COLO829 (cell line): ENCODE data around the gene FMN1.
"Not testable (repeated sequence)": the region's sequence is repeated elsewhere in the genome, so short reads cannot be mapped to it uniquely, and the experiment has no call there.

Experiments used
- DNase-seq: peaks from one replicate; pipeline ENCODE4 v3.0.0; 2012; ENCODE audit warnings: low spot score

Gene FMN1

DNA sequence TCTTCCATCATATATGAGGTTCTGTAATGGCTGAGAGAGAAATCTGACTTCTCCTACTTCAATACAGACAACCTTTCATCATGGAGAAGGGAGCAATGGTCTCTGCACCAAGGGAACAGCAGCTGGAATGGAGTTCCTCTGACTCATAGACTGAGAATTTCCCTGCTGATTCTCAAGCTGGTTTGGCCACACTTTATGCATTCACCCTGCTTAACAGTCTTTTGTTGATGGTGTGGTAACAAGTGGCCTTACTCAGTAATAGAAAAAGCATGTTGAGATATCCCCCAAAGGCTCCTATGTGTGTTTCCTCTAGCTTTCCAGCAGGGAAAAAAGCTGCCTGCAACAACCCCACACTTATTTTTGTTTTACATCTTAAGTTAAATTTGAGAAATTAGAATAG, 338.6 kb downstream of the FMN1 start:
- DNase-seq, result peak; percentile 67

DNA sequence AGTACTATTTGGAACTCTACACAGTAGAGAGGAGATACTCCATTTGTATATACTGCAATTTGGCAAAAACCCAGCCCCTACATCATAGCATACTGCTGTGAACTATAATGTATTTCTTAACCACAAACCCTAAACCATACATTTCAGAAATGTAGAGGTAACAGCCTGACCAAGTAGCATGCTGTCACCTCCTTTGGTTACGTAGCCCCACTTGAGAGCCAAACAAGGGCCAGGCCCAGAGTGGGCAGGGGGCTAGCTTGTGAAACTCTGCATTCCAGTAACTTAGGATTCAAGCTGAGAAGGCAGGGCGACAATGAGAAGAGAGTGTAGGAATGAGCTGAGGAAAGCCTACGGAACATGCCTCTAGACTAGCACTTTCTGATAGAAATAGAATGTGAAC, 340.9 kb downstream of the FMN1 start:
- no peak for DNase-seq

- DNase-seq, result peak; percentile 46
Observed at GRCh38 chr15:32852771-32853170, 341.7 kb downstream of the FMN1 start.

DNA sequence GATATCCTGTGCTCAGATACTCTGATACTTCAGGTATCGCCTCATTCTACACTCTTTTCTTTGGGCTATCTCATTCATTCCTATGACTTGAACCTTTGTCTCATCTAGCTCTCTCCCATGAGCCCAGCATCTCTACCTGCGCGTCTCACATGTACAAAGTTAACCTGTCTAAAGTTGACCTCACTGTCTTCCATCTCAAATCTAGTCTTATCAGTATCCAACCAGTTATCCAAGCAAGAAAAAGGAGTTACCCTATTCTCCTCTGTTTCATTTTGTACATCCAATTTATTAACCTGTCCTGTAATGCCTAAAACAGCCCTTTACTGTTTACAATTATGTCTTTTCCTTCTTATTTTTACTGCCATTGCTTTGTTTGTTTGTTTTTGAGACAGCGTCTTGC, 342.5 kb downstream of the FMN1 start:
- DNase-seq, result no peak

DNA sequence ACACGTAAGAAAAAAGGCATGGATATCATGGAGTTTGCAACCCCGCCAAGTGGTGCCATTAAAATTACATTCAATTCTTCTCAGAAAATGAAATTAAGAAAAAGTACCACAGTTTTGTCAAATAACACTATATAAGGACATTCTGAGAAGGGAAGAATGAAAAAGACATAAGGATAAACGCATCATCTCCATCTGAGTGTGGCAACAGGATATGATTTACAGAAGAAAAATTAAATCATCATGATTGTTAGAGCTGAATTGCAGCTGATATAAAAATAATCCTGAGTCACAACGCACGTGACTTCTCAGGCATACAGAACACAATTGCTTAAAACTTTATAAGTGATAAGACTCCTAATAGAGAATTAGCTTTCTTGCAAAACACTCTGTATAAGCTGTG, 342.9 kb downstream of the FMN1 start:
- no peak for DNase-seq

- no peak for DNase-seq
Observed at GRCh38 chr15:32849769-32850668, 344.5 kb downstream of the FMN1 start.

DNA sequence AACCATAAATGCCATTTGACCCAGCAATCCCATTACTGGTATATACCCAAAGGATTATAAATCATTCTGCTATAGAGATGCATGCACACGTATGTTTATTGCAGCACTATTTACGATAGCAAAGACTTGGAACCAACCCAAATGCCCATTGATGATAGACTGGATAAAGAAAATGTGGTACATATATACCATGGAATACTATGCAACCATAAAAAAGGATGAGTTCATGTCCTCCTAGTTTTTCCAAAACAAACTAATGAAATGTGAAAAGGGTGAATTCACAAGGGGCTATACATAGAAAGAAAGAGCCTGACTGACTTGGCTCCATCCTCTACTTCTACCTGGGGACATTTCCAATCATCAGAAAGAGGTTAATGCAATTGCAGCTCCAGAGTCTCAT, 347.8 kb downstream of the FMN1 start:
- DNase-seq, result not testable (repeated sequence)

DNA sequence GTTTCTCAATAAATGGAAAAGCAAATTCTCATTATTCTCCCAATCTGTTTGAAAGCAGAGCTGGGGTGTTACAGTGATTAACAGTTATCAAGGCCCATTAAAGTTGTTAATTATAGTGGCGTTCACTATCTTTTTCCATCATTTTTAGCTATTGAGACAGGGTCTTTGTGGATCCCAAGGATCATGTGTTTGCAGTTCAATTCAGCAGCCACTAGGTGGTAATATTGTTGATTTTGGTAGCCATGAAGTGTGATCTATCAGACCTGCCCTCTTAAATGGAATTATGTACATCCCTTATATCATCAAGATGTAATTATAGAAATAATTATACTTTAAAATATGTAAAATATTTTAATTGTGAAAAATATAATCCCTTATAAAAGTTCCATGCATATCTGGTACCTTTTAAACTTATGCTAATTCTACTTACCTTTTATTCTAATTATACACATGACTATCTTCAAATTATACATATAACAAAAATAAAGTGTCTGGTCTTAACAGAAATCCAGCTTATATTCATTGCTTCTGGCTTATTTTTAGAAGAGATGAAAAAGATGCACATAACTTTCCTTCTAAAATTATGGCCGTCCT, 350.3 kb downstream of the FMN1 start:
- no peak for DNase-seq

GRCh38 chr15:32843219-32843815, 351.2 kb downstream of the FMN1 start:
- no peak for DNase-seq

GRCh38 chr15:32842081-32842480, 352.4 kb downstream of the FMN1 start:
- DNase-seq, result no peak

DNA sequence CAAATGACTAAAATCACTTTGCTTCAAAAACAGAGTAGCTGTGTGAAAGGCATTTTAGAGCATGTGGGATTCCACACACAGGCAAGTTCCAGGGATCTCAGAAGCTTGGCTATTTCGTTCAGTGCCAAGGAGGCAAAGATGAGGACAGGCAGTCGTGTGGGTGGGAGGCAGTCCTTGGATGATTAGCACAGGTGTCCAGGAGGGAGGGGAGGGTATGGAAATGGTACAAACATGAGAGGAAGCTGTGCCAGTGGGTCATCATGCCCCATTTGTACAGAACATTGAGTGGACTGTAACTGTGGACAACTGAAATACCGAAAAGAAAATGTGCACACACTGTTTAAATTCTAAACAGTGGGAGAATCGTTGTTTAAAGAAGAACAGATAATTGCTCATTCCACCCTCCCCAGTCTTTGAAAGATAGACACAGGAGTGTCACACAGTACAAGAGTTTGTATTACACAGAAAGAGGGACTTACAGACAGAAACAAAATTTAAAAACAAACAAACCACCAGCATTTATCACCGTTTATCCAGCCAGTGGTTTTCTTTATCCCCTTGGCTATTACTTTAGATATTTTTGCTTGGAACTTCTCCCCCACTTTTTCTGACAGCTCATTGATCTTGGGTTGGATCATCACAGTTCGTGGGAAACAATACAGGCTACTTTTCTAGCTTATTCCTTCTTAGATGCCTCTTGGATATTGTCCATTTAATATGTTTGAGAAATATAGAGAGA, 353.8 kb downstream of the FMN1 start:
- no peak for DNase-seq

DNA sequence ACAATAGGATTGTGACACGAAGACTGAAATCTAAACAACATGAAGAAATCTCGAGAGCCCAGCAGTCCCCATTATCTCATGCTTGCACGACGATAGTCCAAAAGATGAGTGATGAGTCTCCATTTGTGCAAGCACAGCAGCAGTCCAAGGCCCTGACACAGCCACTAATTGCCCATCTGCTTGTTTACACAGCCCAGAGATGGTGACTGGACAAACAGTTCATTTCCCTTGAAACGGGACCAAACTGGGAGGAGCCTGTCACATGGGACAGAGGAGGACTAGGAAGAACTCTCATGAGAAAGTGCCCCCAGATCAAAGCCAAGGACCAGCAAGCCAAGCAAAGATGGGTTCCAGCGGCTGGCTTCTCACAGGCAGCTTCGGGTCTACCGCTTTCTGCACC, 355.7 kb downstream of the FMN1 start:
- no peak for DNase-seq

DNA sequence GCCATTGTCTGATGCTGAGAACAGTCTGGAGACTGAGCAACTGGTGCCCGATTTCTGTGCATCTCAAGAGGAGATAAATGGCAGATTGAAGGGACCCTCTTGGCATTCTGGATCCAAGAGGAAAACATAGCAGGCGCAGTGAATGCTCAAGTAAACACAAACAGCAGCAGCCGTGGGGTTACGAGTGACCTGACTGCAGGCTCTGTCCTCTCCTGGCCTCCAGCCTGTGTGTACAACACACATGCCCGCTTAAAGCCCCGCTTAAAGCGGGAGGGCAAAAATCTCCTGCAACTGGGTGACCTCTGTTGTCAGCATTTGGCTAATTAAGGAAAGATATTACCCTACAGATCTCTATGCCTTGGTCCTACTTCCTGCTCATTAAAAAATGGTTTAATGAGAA, 356.2 kb downstream of the FMN1 start:
- no peak for DNase-seq

GRCh38 chr15:32837935-32838334, 356.6 kb downstream of the FMN1 start:
- no peak for DNase-seq

- DNase-seq, result no peak
Observed at GRCh38 chr15:32834156-32834555, 360.4 kb downstream of the FMN1 start.

DNA sequence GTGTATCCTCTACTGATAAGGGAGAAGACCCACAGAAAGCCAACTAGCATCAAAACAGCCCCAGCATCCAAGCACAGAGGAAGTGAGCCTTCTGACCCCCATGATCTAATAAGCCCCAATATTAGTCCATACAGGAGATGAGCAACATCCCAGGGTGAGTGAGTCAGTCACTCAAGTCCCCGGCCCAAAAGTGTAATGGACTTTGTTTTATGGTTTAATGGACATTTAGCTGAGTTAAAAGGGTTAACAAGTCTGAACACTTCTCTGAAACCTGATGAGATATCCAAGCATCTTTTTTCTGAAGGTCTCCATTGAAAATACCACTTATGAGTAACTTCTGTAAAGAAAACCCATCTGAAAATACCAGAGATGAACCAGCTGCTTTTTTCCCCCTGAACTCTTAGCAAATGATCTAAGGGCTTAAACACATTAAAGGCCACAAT, 361.1 kb downstream of the FMN1 start:
- DNase-seq, result no peak

DNA sequence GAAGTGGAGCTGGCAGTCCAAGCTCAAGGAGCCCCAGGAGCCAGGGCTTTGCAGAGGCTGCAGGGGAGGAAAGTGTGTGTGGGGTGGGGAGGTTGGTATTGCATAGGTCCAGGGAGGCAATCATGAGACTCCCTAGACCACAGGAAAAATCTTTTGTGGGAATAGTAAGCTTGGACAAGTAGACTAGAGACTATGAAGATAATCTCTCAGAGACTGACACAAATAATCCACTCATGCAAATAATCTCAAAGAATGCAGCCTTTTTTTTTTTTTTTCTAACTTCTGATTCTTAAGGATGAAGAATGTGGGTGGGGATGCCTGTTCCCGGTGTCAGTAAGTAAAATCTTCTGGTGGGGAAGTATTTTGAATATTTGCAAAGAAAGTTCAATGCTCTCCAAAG, 363.0 kb downstream of the FMN1 start:
- no peak for DNase-seq

DNA sequence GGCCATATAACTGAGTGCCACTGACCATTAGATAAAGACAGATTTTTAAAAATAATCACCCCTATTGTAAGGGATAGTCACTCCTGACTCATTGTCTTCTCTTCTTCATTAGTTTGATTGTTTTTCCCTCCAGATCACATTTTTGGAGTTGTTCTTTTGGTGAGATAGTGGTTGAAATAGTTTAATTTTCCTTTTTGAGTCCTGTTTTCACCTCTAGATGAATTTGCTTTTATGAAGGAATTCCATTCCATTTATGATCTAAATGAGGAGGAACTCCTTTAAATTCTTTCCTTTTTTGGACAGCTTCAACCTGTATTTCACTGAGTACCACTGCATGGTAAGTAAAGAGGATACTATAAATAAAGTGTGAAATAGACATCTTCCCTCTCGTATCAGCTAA, 364.3 kb downstream of the FMN1 start:
- no peak for DNase-seq

- no peak for DNase-seq
Observed at GRCh38 chr15:32829436-32829835, 365.1 kb downstream of the FMN1 start.

- DNase-seq, result no peak
Observed at GRCh38 chr15:32828507-32829186, 365.9 kb downstream of the FMN1 start.

DNA sequence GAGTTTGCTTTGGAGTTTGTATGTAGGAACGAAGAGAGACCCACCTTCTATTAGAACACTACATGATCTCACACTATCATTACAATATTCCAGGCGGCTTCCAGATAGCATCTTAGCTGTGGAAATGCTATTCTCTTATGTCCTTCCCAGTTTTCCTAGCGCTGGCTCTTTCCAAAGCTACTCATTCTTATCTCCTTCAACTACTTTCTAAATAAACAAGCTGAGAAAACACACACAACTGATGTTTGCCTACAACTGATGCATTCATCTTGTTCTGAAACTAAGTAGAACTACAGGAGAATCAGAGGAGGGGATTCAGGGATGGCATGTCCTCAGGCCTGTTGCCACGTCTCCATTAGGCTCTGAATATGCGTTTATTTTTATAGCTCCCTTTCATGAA, 367.8 kb downstream of the FMN1 start:
- DNase-seq, result no peak

GRCh38 chr15:32825219-32825618, 369.3 kb downstream of the FMN1 start:
- no peak for DNase-seq
